ENCODE data around the gene OR52A1. TPM values are rescaled to one million over a fixed set of nuclear protein-coding genes. Genes with fewer than 3 reads are reported as not detected.

OR52A1 gene
- total RNA-seq, 4 donors from 2014 or later = not detected

DNA sequence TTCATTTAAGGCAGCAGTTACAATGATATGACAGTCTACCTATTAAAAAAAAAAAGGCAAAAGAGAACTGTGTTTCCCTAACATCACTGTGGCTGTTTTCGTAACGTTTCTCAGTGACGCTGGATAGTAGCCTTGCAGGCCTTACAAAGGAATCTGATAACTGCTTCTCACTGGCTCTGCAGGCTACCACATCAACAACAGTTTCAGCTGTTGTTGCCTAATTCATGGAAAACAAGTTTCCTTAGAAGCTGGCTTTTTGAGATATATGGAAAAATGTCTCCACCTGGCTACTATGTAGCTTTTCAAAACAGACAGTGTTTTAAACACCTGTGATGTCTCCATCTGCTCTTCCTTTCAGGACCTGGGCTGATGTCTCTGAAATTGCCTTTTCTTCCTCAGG, 42.2 kb upstream of the OR52A1 start:
- Histone ChIP-seq H3K4me1 (no peaks in the 10 kb centered on the region), H3K36me3 (no peaks in the 10 kb centered on the region), H3K27me3 (no peaks in the 10 kb centered on the region), H3K27ac (no peak overlapping the region), H3K9me3 (no peaks in the 10 kb centered on the region), H3K4me3 (no peak overlapping the region)
- WGBS, 2 donors = 60 to 73% methylated on average over 3 of the region's 3 CpGs
- intact Hi-C loops (cut with DNase I) = no loop called here
- no peak for DNase-seq
- TF ChIP-seq POLR2A (IDR thresholded peaks at IDR 0.05) = no peak
- TF ChIP-seq, protein P1, sequence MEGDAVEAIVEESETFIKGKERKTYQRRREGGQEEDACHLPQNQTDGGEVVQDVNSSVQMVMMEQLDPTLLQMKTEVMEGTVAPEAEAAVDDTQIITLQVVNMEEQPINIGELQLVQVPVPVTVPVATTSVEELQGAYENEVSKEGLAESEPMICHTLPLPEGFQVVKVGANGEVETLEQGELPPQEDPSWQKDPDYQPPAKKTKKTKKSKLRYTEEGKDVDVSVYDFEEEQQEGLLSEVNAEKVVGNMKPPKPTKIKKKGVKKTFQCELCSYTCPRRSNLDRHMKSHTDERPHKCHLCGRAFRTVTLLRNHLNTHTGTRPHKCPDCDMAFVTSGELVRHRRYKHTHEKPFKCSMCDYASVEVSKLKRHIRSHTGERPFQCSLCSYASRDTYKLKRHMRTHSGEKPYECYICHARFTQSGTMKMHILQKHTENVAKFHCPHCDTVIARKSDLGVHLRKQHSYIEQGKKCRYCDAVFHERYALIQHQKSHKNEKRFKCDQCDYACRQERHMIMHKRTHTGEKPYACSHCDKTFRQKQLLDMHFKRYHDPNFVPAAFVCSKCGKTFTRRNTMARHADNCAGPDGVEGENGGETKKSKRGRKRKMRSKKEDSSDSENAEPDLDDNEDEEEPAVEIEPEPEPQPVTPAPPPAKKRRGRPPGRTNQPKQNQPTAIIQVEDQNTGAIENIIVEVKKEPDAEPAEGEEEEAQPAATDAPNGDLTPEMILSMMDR (IDR thresholded peaks at IDR 0.05) = no peak

DNA sequence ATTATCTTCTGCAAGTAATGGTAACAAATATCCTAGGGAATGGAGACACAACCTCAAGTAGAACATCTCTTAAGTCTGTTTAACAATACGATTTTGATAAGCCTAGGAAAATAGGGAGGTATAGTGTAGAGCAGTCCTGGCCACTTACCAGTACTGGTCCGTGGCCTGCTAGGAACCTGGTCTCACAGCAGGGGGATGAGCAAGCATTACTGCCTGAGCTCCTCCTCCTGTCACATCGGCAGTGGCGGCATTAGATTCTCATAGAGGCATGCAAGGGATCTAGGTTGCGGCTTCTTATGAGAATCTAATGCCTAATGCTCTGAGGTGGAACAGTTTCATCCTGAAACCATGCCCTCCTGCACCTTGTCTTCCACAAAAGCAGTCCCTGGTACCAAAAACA, 41.5 kb upstream of the OR52A1 start:
- H3K9me3 ChIP-seq = no peaks in the 10 kb centered on the region
- WGBS, 2 donors = 70 to 73% methylated on average over 4 to 5 of the region's 5 CpGs
- intact Hi-C loops (cut with DNase I) = no loop called here
- no peak for TF ChIP-seq POLR2A (IDR thresholded peaks at IDR 0.05)
- TF ChIP-seq, protein P1 (IDR thresholded peaks at IDR 0.05) = no peak
- no peak overlapping the region for H3K27ac ChIP-seq
- no peak overlapping the region for H3K4me3 ChIP-seq
- no peaks in the 10 kb centered on the region for H3K4me1 ChIP-seq
- DNase-seq = no peak
- no peaks in the 10 kb centered on the region for H3K36me3 ChIP-seq
- no peaks in the 10 kb centered on the region for H3K27me3 ChIP-seq

DNA sequence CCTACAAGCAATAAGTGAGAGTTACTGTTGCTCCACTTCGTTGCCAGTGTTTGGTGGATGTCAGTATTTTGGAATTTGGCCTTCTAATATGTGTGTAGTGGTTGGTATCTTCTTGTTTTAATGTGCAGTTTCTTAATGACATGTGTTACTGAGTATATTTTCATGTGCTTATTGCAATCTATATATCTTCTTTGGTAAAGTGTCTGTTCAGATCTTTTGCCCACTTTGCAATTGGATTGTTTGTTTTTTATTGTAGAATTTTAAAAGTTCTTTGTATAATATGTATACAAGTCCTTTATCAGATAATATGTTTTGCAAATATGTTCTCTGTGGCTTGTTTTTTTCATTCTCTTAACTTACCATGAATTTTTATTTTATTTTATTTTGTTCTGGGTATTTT, 38.2 kb upstream of the OR52A1 start:
- no peaks in the 10 kb centered on the region for H3K27me3 ChIP-seq
- H3K4me3 ChIP-seq = no peak overlapping the region
- intact Hi-C loops (cut with DNase I) = no loop called here
- no peak overlapping the region for H3K27ac ChIP-seq
- TF ChIP-seq POLR2A (IDR thresholded peaks at IDR 0.05) = no peak
- TF ChIP-seq, protein P1 (IDR thresholded peaks at IDR 0.05) = no peak
- DNase-seq = no peak
- H3K4me1 ChIP-seq = no peaks in the 10 kb centered on the region
- no peaks in the 10 kb centered on the region for H3K36me3 ChIP-seq
- 0 to 8% methylated on average over 1 of the region's 1 CpG for WGBS, 2 donors
- H3K9me3 ChIP-seq = no peaks in the 10 kb centered on the region

DNA sequence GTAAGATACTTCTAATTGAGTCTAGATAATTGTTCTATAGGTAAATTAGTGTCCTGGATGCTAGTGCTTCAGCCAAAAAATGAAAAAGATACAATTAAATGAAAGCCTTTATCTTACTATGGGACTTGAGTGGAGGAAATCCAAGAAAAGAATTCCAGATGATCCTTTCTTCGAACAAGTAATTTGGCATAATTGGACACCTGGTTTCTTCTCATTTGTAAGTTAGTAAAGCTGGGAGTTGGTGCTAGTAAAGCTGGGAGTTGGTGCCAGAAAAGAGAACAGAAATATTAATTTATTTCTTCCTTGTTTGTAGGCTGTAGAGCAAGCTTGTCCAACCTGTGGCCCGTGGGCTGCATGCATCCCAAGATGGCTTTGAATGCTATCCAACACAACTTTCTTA, 33.6 kb upstream of the OR52A1 start:
- H3K36me3 ChIP-seq = no peaks in the 10 kb centered on the region
- no peaks in the 10 kb centered on the region for H3K4me1 ChIP-seq
- TF ChIP-seq, protein P1 (IDR thresholded peaks at IDR 0.05) = no peak
- TF ChIP-seq POLR2A (IDR thresholded peaks at IDR 0.05) = no peak
- H3K9me3 ChIP-seq = no peaks in the 10 kb centered on the region
- WGBS, 2 donors = 71 to 82% methylated on average over 2 of the region's 2 CpGs
- no peaks in the 10 kb centered on the region for H3K27me3 ChIP-seq
- H3K27ac ChIP-seq = no peak overlapping the region
- DNase-seq = no peak
- intact Hi-C loops (cut with DNase I) = no loop called here
- H3K4me3 ChIP-seq = no peak overlapping the region

DNA sequence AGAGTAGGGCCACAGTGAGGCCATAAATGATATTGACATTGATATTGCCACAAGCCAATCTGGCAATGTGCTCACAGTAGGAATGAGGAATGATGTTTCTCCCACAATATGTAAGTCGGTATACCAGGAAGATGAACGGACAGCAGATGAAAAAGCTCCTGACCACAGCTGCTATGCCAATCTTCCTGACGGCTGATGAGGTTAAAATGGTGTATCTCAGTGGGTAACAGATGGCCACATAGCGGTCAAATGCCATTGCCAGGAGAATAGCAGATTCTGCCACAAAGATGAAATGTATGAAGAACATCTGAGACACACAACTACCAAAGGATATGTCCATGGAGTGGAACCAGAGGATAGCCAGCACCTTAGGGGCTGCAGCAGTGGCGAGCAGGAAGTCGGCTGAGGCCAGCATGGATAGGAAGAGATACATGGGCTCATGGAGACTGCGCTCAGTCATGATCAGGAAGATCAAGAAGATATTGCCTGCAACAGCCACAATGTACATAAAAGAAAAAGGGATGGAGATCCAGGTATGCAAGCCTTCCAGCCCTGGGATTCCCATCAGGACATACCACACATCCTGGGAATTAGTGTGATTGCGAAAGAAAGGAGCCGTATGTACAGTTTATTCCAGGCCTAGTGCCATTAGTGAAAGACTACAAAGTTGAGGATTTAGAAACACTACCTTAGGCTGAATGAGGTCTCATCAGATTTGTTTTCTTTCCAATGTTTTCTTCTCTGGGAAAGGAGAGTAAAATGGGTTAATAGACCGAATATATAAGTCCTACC, 23.7 kb upstream of the OR52A1 start:
- Histone ChIP-seq H3K4me3 (no peak overlapping the region), H3K4me1 (no peaks in the 10 kb centered on the region), H3K27me3 (no peaks in the 10 kb centered on the region), H3K9me3 (no peaks in the 10 kb centered on the region), H3K36me3 (no peaks in the 10 kb centered on the region), H3K27ac (no peak overlapping the region)
- 72 to 76% methylated on average over 10 of the region's 10 CpGs for WGBS, 2 donors
- intact Hi-C loops (cut with DNase I) = no loop called here
- DNase-seq = no peak
- TF ChIP-seq POLR2A (IDR thresholded peaks at IDR 0.05) = no peak
